ENCODE results near the gene MGAM2. TPM values are rescaled to one million over a fixed set of nuclear protein-coding genes. Genes with fewer than 3 reads are reported as not detected.
"Not testable (repeated sequence)": the region's sequence is repeated elsewhere in the genome, so short reads cannot be mapped to it uniquely, and the experiment has no call there.

Gene MGAM2
- 0.04 TPM for polyA plus RNA-seq (ENCODE audit: insufficient read length)

DNA sequence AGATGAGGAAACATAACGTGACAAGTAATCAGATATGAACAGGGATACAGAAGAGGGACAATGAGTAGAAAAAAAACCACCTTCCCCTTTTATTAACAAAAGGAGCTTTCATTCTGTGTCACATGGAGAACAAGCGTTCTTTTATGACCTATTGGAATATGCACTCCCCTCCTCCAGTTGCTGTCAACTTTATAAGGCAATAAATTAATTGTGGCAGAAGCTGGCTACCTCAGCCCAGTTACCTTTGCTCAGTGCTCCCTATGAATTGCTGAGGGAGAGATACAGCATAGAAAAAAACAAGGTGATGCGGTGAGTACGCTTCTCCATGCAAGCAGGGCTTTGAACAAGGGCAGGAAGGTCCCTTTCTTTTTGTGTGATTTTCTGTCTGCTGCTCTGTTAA lies at the start of gene MGAM2:
Gene MGAM2 (plus strand): TSS at position 220 of the 400 bp plus-strand sequence. CDS start 5,156 bp downstream, outside the sequence.
- no peak for DNase-seq

DNA sequence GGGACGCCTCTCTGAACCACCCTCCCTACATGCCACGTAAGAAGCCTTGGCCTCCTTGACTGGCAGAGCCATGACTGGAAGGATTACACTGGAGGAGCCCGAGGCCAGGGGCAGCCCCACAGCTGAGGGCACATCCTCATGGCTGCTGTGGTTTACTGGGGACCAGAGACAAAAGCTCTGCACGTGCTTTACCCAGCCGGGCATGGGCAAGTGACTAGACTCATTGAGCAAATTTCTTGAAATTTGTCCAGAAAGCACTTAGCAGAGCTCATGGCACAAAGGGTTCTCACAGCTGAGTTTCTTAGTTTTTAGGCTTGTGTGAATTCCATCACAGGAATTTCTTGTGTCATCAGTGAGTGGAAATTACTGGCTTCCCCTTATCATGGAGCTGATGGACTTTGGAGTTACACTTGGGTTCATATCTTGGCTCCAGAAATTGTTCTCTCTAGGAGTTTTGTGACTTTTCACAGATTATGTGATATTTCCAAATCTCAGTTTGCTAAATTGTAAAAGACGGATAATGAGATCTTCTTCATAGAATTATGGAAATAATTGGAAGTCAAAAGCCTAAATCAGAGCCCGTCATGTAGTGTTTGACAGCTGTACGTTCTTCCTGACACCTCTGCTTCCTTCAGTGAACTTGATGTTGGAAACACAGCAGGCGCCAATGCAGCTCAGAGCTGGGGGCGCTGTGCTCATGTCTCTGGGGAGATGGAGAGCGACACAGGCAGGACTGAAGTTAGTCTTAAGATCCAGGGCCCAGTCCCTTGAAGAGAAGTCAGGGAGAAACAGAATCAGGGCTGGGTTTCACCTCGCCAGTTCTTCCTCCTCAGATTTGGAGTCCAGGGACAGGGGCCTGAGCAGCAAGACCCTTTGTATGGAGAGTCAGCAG lies 47.7 kb upstream of the MGAM2 start:
- DNase-seq, result no peak

DNA sequence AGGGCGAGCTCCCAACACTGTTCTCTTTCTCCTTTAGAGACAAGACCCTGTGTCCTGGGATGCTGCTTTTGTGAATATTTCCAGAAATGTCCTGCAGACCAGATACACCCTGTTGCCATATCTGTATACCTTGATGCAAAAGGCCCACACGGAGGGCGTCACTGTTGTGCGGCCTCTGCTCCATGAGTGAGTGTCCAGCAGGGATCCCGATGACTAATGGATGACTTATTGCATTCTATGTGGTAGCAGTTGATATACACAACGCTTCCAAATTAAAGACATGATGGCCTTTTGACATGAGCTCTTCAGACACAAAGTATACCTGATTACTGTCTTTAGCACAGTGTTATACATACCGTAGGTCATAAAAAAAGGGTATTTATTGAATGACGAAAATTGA lies 45.0 kb upstream of the MGAM2 start:
- no peak for DNase-seq

DNA sequence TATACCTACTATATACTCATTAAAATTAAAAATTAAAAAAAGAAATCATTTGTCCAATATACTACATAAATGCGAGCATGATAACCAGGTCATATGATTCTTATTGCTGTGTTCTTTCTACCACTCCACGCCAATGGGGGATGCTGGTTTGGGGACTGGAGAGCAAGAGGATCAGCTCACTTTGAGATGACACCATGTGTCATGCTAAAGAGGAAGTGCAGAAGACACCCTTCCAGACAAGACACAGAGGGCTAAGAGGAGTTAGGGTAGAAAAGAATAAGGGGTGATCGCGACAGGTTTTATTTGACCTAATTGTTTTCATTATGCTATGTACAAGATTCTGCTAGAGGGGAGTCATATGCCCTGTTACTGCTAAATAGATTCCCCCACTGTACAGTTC lies 33.8 kb upstream of the MGAM2 start:
- no peak for DNase-seq

DNA sequence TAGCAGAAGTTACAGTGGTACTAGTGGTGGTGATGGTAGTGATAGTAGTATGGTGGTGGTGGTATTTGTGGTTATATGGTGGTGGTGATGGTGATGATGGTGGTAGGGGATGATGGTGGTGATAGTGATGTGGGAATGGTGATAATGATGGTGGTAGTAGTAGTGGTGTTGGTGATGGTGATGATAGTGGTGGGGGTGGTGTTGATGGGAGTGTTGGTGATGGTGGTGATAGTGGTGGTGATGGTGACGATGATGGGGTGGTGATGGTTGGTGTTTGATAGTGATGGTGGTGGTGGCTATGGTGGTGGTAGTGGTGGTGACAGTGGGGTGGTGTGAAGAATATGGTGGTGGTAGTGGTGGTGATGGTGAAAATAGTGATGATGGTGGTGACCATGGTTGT lies 27.9 kb upstream of the MGAM2 start:
- no peak for DNase-seq

DNA sequence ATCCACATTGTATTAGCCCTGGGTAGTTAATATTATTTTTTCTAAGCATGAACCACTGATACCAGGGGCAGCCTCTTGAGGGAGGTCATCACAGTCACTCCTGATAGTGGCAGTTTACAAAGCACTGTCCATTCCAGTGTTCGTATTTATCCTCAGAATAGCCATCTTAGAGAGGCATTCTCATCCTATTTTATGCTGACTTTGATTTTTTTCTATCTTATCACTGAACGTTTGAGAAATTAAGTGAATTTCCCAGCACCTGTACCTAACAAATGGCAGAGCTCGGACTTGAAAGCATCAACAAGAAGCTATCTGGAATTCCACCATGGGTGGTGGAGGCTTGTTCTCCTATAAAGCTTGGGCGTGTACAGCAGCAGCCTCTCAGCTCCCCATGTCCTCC lies 26.1 kb upstream of the MGAM2 start:
- no peak for DNase-seq

DNA sequence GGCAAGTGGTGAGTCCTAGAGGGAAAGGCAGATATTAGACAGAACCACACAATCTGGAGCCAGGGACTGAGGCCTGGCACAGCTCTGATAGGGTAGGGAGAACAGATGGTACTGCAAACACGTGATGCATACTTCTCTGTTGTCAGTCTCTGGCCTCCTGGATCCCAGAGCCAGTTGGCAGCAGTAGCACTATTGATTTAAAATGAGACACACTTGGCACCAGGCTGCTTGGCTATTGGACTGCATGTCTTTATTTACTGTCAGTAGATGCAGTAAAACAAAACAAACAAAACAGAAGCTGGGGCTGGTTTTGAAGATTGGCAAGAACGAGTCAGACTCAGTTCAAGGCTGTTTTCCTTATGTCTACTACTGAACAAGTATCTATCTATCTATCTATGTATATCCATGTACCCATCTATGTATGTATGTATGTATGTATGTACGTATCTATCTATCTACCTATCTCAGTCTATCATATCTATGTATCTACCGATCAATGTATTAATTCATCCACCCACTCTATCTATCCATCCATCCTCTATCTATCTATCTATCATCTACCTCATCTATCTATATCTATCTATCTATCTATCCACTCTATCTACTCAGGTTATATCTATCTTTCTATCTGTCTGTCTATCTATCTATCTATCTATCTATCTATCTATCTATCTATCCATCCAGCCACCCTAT lies 23.4 kb upstream of the MGAM2 start:
- no peak for DNase-seq

DNA sequence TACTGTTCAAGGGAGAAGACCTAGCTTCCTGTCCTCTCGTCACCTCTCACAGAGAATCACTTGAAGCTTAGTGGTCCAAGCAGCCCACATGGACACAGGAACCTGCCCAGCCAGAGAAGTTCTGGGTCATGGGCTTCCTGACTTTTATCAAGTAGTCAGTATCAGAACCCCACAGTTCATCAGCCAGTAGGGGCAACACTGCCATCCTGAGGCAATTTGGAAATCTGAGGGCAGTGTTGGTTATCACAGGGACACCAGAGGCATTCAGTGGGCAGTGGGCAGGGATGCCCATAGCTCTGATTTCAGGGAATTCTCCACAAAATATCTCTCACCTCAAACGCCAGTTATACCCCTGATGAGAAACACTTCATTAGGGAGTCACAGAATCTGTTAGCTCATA lies 22.5 kb upstream of the MGAM2 start:
- DNase-seq, result no peak

DNA sequence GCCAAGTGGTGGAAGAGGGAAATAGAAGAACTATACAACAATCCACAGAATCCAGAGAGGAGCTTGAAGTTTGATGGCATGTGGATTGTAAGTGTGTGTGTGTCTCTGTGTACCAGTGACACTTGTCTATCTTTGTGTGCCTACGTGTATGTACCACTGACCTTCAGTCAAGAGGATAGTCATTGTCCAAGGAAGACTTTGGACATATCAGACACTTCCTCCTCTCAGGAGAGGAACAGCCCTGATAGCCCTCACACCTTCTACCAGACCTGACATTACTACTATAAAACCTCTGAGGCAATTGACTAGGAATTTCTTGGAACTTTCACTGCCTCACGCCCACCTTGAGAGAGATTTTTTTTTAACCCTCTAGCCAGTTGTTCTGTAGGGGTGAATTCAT lies 19.6 kb upstream of the MGAM2 start:
- no peak for DNase-seq

DNA sequence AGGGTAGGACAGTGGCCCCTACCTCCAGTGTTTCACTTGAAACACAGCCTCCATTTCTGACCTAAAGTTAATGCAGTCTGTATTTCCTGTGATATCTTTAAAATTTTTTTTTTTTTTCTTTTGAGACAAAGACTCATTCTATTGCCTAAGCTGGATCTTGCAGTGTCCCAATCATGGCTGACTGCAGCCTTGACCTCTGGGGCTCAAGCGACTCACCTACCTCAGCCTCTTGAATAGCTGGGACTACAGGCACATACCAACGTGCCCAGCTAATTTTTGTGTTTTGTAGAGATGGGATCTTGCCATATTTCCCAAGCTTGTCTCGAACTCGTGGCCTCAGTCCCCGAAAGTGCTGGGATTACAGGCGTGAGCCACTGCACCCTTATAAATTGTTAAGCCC lies 16.7 kb upstream of the MGAM2 start:
- no peak for DNase-seq

DNA sequence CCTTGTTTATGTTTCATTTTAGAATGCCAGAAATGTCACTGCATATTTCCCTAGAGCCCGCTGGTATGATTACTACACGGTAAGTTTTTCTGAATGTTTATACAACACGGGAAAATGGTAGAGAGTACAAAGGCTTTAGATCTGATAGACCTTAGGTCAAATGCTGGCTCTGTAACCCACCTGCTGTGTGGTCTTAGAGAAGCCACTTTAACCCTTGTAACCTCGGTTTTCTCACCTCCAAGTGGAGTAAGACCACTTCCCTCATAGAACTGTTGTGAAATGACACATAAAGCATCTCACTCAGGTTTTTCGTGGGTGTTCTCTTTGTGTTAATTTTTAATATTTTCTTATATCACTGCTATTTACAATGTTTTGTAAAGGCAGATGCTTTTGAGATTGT lies 13.9 kb upstream of the MGAM2 start:
- DNase-seq, result no peak

DNA sequence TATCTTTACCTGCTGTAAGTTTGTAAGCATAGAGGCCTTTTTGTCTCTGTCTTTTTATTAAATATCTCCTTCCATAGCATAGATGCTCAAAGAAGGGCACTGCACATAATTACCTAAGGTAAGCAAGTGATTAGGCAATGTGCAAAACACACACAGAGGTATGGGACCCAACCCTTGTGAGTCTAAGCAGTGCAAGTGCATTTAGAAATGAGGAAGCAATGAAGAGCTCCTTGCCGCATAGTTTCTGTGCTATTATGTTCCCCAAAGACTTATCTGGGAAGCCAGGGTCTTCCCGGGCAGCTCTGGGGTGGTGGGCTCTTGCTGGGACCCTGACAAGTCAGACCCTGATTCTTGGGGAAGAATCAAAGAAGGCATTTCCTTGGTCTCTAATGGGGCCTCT lies 13.5 kb upstream of the MGAM2 start:
- no peak for DNase-seq

DNA sequence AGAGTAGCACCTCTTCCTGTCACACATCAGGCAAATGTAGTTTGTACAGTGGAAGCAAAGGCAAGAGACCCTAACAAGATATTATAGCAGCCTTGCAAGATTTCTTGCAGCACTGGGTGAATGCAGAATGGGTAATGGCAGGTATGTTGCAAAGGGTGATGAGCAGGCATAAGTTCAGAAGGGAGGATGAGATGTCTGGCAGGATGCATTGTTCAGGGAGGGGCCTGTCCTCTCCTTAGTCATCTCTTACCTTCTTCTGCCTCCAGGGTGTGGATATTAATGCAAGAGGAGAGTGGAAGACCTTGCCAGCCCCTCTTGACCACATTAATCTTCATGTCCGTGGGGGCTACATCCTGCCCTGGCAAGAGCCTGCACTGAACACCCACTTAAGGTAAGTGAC lies 12.2 kb upstream of the MGAM2 start:
- DNase-seq, result not testable (repeated sequence)

DNA sequence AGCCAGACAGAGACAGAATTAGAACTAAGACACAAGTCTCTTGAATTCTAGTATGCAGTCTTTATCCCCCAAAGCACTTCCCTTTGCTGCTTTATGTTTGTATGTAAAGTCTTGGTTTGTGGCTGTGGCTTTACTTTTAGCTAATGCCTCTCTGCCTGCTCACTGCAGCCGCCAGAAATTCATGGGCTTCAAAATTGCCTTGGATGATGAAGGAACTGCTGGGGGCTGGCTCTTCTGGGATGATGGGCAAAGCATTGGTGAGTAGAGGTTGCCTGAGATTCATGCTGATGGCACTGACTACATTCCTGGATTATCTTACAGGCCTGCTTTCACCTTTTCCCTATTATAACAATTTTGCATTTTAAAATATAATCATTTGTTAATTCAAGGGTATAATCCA lies 10.9 kb upstream of the MGAM2 start:
- DNase-seq, result no peak

DNA sequence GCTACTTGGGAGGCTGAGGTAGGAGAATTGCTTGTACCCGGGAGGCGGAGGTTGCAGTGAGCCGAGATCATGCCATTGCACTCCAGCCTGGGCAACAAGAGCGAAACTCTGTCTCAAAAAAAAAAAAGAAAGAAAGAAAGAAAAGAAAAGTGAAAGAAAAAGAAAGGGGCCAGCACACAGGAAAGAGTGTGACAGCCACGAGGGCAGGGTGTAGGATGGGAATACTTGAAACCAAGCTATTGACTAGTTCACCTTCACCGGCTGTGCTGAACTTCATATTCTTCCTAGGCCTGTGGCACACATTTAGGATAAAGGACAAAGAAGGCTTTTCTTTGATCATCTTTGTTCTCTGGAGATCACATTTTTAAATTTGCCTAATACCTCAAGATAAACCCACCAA lies 9.7 kb upstream of the MGAM2 start:
- DNase-seq, result not testable (repeated sequence)

DNA sequence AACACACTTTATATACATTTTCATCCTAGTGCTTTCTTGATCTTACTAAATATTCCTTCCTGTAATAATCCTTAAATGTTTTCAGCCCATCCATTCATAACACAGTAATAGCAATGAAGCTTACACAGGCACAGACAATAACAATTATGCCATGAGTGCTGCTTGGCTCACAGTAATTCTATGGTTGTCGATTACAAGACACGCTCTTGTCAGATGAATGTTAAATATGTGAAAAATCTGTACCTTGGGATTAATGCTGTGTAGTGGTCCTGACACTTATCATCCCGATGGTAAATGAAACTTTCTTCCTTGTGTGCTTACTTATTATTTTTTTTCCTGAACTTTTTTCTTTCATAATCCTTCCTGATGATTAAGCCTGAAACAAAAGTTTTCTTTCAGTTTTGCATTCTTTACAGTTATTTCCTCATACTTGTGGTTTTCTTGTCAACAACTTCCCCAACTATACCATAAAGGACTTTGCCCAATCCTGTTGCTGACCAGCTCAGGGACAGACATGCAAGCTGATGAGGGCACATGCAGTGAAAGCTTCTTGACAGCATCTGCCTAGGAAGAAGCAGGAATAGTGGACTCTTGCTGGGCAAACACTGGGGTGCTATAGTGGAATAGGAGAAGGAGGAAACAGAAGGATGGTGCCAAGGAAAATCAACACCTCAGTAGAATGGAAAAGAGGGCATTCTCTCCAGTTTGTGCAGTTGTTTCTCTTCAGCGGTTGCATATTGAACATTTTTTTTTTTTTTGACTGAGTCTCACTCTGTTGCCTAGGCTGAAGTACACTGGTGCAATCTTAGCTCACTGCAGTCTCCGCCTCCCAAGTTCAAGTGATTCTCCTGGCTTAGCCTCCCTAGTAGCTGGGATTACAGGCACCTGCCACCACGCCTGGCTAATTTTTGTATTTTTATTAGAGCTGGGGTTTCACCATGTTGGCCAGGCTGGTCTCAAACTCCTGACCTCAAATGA lies 6.7 kb upstream of the MGAM2 start:
- no peak for DNase-seq

DNA sequence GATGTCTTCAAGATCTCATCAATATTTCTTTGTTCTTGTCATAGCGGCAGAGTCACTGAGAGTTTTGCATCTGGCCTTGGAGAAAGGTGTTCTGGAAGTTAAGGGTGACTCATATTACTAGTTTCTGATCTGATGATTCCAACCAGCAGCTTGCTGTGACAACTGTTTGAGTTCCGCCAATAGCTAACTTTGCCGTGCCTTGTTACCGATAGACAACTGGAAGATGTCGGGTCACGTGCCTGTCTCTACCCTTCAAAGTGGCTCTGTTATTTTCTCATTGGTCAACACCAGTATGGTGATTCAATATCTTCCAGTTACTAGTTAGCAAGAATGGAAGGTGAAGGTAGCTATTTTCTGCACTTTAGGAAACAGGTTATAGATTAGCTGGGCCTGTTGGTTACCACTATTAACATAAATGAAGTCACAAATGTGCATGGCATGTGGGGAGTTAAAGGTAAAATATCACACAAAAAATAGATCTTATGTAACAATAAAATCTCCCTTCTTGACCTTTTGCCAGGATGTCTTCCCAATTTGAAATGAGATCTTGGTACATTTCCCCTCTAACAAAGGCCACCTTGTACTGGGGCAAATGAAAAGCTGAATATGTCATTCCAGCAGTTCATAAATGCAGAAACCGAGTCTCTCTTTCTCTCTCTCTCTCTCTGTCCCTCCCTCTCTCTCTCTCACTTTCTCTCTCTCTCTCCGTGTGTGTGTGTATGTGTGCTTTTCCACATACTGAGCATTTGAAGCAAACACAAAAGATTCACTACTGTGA lies 2.6 kb upstream of the MGAM2 start:
- DNase-seq, result no peak

DNA sequence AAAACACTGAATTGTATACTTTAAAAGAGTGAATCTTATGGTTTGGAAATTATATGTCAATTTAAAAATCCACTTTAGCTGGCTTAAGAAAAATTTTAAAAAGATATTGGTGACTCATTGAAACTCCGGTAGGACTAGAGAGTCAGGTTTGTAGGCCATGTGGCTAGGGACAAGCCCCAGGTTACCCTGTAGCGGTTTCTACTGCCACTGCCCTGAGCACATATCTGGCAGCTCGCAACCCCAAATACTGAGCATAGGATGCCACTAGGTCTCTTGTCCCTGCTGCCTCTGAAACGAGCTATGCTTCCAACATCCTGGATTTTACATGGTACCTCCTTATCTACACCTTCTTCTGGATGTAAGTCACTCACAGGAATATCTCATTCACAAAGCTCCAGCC lies 1.4 kb upstream of the MGAM2 start:
- no peak for DNase-seq

DNA sequence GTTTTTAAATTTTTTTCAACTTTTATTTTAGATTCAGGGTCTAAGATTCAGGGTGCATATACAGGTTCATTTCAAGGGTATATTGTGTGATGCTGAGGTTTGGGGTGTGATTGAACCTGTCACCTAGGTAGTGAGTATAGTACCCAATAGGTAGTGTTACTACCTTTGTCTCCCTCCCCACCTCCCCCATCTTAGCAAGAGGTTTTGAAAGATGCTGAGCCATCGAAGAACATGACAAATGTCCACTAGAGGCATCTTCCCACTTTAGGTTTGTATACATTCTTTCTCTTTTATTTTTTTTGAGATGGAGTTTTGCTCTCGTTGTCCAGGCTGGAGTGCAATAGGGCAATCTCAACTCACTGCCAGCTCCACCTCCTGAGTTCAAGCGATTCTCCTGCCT lies 880 bp upstream of the MGAM2 start:
- DNase-seq, result no peak

DNA sequence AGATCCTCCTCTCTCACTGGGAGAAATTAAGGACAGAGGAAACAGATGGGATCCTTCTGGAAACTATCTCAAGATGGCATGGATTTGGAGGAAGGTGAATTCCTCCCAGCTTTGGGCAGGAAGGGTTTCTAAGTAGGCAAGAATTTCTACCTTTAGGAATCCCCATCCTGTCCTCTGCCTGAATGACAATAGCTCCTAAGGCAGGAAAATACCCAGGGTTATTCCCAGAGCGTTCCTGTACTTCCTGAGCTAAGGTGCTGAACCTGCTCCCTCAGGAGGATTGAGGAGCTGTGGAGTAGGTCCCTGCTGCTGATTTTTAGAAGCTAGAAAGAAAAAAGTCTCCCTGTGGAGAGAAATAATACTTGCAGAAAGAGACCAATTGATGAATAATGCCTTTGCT lies 568 bp downstream of the MGAM2 start:
- no peak for DNase-seq

DNA sequence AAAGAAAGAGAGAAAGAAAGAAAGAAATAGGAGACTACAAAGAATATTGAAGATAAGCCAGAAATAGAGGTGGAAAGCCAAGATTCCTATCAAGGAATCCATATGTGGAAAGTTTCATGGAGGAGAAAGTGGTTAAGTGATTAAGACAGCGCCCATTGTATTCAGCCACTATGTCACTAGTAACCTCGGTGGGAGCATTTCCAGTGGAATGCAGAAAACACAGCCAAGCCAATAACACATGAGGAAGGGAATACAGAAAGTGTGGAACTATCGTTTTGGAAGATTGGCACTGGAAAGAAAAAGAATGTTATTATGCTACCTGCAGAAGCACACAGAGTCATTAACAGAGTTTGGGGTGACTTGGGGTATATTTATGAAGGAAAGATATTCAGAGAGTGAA lies 2.7 kb downstream of the MGAM2 start:
- DNase-seq, result no peak

DNA sequence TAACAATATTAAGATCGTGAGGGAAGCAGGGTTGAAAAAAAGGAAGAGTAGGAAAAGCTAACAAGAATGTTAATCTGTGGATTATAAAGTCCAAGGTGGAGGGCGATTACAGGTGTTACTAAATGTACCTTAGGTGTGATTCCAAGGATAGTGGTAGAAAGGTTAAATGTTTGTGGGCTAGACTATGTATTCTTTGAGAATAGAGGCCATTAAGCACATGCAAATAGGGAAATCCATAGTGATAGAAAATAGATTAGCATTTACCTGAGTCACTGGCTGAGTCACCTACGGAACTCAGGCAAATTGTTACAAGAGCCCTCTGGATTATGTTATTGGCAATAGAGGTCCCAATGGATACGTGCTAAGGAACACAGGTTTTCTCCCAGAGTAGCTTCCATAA lies 9.0 kb downstream of the MGAM2 start:
- no peak for DNase-seq
